ENCODE data around the gene USPL1. TPM values are rescaled to one million over a fixed set of nuclear protein-coding genes. Genes with fewer than 3 reads are reported as not detected.

USPL1 gene
- polyA plus RNA-seq, 1 donor (not counting 4 experiments of a cell fraction or from before 2014, with no cell fraction given): 12.3 TPM

DNA sequence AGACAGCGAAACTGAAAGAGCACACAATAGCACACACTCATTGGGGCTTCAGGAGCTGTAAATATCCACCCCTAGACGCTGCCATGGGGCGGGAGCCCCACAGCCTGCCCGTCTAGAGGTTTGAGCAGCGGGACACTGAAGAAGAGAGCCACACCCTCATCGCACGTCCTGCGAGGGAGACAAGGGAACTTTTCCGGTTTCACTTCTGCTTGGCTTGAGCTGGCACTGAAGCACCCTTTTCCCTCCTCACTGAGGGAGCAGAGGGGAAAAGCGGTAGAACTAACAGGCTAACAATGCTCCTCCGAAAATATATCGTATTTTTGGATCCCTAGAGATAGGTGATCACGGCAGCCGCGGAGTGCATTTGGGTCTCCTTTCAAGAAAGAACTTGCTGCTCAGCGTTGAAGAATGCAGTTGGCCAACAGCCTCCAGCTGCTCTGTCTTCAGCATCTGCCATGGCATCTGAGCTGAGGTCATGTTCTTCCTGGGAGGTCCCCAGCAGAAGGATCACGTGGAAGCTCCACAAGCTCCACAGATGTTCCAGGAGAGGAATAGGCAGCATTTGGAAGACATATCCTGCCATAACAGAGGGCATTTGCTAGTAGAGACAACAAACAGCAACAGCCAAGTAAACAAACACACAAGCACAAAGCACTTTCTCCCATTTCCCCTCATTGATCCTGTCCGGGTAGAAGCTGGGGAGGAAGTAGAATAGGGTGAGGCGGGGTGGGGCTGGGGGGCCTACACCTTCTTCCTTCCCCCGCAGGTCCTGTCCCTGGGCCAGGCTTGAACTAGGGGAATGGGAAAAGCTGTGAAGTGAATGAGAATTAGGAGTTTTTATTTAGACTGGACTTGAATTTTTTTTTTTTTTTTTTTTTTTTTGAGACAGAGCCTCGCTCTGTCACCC is 72.8 kb downstream of the USPL1 start:
- peak; percentile 32 for DNase-seq (ENCODE audit: low read depth, low spot score)
- dilution Hi-C loops (cut with MboI; ENCODE audit: extremely low pct_ligation_motif_present, low sequenced_read_pairs): no loop called here
- no peaks in the 10 kb centered on the region for H3K27me3 ChIP-seq (ENCODE audit: control insufficient read depth, extremely low read depth, insufficient read depth, low read length)
- peak overlapping the region; percentile 90 for H3K4me2 ChIP-seq (ENCODE audit: control insufficient read depth, extremely low read depth, insufficient read depth, low read depth, low read length)
- no peaks in the 10 kb centered on the region for H3K36me3 ChIP-seq (ENCODE audit: control insufficient read depth in 2 of 2, extremely low read depth in 1 of 2, insufficient read depth in 2 of 2, low read length in 2 of 2)
- H3K4me3 ChIP-seq (ENCODE audit: control insufficient read depth in 2 of 3, extremely low read depth in 1 of 3, insufficient read depth in 2 of 3, low read depth in 1 of 3, low read length in 3 of 3): peak overlapping the region; percentile 27 to 74 (median 46)
- TF ChIP-seq, protein P1, sequence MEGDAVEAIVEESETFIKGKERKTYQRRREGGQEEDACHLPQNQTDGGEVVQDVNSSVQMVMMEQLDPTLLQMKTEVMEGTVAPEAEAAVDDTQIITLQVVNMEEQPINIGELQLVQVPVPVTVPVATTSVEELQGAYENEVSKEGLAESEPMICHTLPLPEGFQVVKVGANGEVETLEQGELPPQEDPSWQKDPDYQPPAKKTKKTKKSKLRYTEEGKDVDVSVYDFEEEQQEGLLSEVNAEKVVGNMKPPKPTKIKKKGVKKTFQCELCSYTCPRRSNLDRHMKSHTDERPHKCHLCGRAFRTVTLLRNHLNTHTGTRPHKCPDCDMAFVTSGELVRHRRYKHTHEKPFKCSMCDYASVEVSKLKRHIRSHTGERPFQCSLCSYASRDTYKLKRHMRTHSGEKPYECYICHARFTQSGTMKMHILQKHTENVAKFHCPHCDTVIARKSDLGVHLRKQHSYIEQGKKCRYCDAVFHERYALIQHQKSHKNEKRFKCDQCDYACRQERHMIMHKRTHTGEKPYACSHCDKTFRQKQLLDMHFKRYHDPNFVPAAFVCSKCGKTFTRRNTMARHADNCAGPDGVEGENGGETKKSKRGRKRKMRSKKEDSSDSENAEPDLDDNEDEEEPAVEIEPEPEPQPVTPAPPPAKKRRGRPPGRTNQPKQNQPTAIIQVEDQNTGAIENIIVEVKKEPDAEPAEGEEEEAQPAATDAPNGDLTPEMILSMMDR (optimal IDR thresholded peaks at IDR 0.05 in 1 of 3, IDR thresholded peaks at IDR 0.05 in 1 of 3, conservative IDR thresholded peaks at IDR 0.05 in 1 of 3; ENCODE audit: extremely low read depth in 1 of 3, insufficient read depth in 2 of 3, low read length in 3 of 3): no peak
- TF ChIP-seq EZH2 (IDR thresholded peaks at IDR 0.05; ENCODE audit: low read length): no peak
- no peaks in the 10 kb centered on the region for H3K9me1 ChIP-seq (ENCODE audit: control insufficient read depth, extremely low read depth, insufficient read depth, low read length)
- H3K79me2 ChIP-seq (ENCODE audit: control insufficient read depth, insufficient read depth, low read length): no peaks in the 10 kb centered on the region
- H3K4me1 ChIP-seq (ENCODE audit: control insufficient read depth, extremely low read depth, insufficient read depth, low read length): peaks cover 11% of the 10 kb centered on the region
- H2AFZ ChIP-seq (ENCODE audit: control insufficient read depth, low read length): peak overlapping the region; percentile 96
- peak overlapping the region; percentile 28 for H3K27ac ChIP-seq (ENCODE audit: control insufficient read depth, insufficient read depth, low read length)
- H3K9me3 ChIP-seq (ENCODE audit: control insufficient read depth, low read depth, low read length): no peaks in the 10 kb centered on the region
- peak; percentile 78 for FAIRE-seq
- peak overlapping the region; percentile 39 for H3K9ac ChIP-seq (ENCODE audit: control insufficient read depth, extremely low read depth, insufficient read depth, low read length)
- no peaks in the 10 kb centered on the region for H4K20me1 ChIP-seq (ENCODE audit: control insufficient read depth, extremely low read depth, insufficient read depth, low read length)

DNA sequence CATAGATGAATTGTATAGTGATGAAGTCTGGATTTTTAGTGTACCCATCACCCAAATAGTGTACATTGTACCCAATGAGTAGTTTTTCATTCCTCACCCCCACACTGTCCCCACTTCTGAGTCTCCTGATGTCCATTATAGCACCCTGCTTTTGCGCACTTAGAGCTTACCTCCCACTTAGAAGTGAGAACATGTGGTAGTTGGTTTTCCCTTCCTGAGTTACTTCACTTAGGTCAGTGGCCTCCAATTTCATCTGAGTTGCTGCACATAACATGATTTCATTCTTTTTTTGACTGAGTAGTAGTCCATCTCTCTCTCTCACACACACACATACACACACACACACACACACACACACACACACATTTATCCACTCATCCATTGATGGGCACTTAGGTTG is 74.4 kb downstream of the USPL1 start:
- no peak overlapping the region for H3K4me3 ChIP-seq (ENCODE audit: control insufficient read depth in 2 of 3, extremely low read depth in 1 of 3, insufficient read depth in 2 of 3, low read depth in 1 of 3, low read length in 3 of 3)
- H3K9ac ChIP-seq (ENCODE audit: control insufficient read depth, extremely low read depth, insufficient read depth, low read length): no peak overlapping the region
- FAIRE-seq (no peak), DNase-seq (ENCODE audit: low read depth, low spot score) (no peak)
- H3K4me2 ChIP-seq (ENCODE audit: control insufficient read depth, extremely low read depth, insufficient read depth, low read depth, low read length): no peak overlapping the region
- dilution Hi-C loops (cut with MboI; ENCODE audit: extremely low pct_ligation_motif_present, low sequenced_read_pairs): no loop called here
- no peak overlapping the region for H3K27ac ChIP-seq (ENCODE audit: control insufficient read depth, insufficient read depth, low read length)
- TF ChIP-seq, protein P1 (optimal IDR thresholded peaks at IDR 0.05 in 1 of 3, IDR thresholded peaks at IDR 0.05 in 1 of 3, conservative IDR thresholded peaks at IDR 0.05 in 1 of 3; ENCODE audit: extremely low read depth in 1 of 3, insufficient read depth in 2 of 3, low read length in 3 of 3): no peak
- TF ChIP-seq EZH2 (IDR thresholded peaks at IDR 0.05; ENCODE audit: low read length): no peak
- no peaks in the 10 kb centered on the region for H3K27me3 ChIP-seq (ENCODE audit: control insufficient read depth, extremely low read depth, insufficient read depth, low read length)
- no peaks in the 10 kb centered on the region for H3K9me3 ChIP-seq (ENCODE audit: control insufficient read depth, low read depth, low read length)
- H3K4me1 ChIP-seq (ENCODE audit: control insufficient read depth, extremely low read depth, insufficient read depth, low read length): peaks cover 11% of the 10 kb centered on the region
- H2AFZ ChIP-seq (ENCODE audit: control insufficient read depth, low read length): no peak overlapping the region
- H3K36me3 ChIP-seq (ENCODE audit: control insufficient read depth in 2 of 2, extremely low read depth in 1 of 2, insufficient read depth in 2 of 2, low read length in 2 of 2): no peaks in the 10 kb centered on the region
- no peaks in the 10 kb centered on the region for H3K9me1 ChIP-seq (ENCODE audit: control insufficient read depth, extremely low read depth, insufficient read depth, low read length)
- H3K79me2 ChIP-seq (ENCODE audit: control insufficient read depth, insufficient read depth, low read length): no peaks in the 10 kb centered on the region
- no peaks in the 10 kb centered on the region for H4K20me1 ChIP-seq (ENCODE audit: control insufficient read depth, extremely low read depth, insufficient read depth, low read length)

Data from keratinocyte (primary cell).